ENCODE measurements around the gene ELAVL1.
"Not testable (repeated sequence)": the region's sequence is repeated elsewhere in the genome, so short reads cannot be mapped to it uniquely, and the experiment has no call there.

The ELAVL1 gene

GRCh38 chr19:7919610-7920518 lies 85.6 kb downstream of the ELAVL1 start, which contains the start of gene SNAPC2:
TSS of gene SNAPC2 (plus strand) at chr19:7920338. CDS start at chr19:7920367, 29 bp downstream.
- H3K4me3 ChIP-seq (ENCODE audit: low read depth, low read length) = peak within 1 kb of the TSS; percentile 69
- H3K9ac ChIP-seq (ENCODE audit: low read depth, low read length) = peak within 1 kb of the TSS; percentile 19; the same call in 1 of the 2 replicates
- H3K9me3 ChIP-seq (ENCODE audit: control insufficient read depth, insufficient read depth, low read length) = no peaks in the 10 kb centered on the region
- H3K27me3 ChIP-seq (ENCODE audit: control insufficient read depth, insufficient read depth, low read length) = peaks cover 41% of the 10 kb centered on the region
- peak within 1 kb of the TSS; percentile 82 for H3K27ac ChIP-seq (ENCODE audit: low read depth, low read length)
- peaks cover 5% of the 10 kb centered on the region; the same call in 1 of the 2 replicates for H3K4me1 ChIP-seq (ENCODE audit: control insufficient read depth, insufficient read depth, low read length)
- peaks cover 11% of the 10 kb centered on the region; the same call in 1 of the 2 replicates for H3K36me3 ChIP-seq (ENCODE audit: control insufficient read depth, insufficient read depth, low read length)

- Histone ChIP-seq H3K4me1 (ENCODE audit: control insufficient read depth, insufficient read depth, low read length) (peaks cover 5% of the 10 kb centered on the region; the same call in 1 of the 2 replicates), H3K27ac (ENCODE audit: low read depth, low read length) (no peak overlapping the region), H3K9ac (ENCODE audit: low read depth, low read length) (no peak overlapping the region), H3K36me3 (ENCODE audit: control insufficient read depth, insufficient read depth, low read length) (peaks cover 11% of the 10 kb centered on the region; the same call in 1 of the 2 replicates), H3K4me3 (ENCODE audit: low read depth, low read length) (no peak overlapping the region), H3K27me3 (ENCODE audit: control insufficient read depth, insufficient read depth, low read length) (peaks cover 44% of the 10 kb centered on the region), H3K9me3 (ENCODE audit: control insufficient read depth, insufficient read depth, low read length) (no peaks in the 10 kb centered on the region)
These were observed 86.6 kb downstream of the ELAVL1 start for GRCh38 chr19:7918615-7919421.

- not testable (repeated sequence) for H3K27ac ChIP-seq (ENCODE audit: low read depth, low read length); H3K4me1 ChIP-seq (ENCODE audit: control insufficient read depth, insufficient read depth, low read length); H3K9me3 ChIP-seq (ENCODE audit: control insufficient read depth, insufficient read depth, low read length); H3K9ac ChIP-seq (ENCODE audit: low read depth, low read length)
- Histone ChIP-seq H3K36me3 (ENCODE audit: control insufficient read depth, insufficient read depth, low read length) (peaks cover 11% of the 10 kb centered on the region; the same call in 1 of the 2 replicates), H3K27me3 (ENCODE audit: control insufficient read depth, insufficient read depth, low read length) (peaks cover 44% of the 10 kb centered on the region), H3K4me3 (ENCODE audit: low read depth, low read length) (peak overlapping the region; percentile 62)
These were observed 87.3 kb downstream of the ELAVL1 start for GRCh38 chr19:7918062-7918614.

GRCh38 chr19:7917267-7918061 lies 88.0 kb downstream of the ELAVL1 start:
- Histone ChIP-seq H3K36me3 (ENCODE audit: control insufficient read depth, insufficient read depth, low read length) (peaks cover 9% of the 10 kb centered on the region; the same call in 1 of the 2 replicates), H3K9ac (ENCODE audit: low read depth, low read length) (no peak overlapping the region), H3K27ac (ENCODE audit: low read depth, low read length) (no peak overlapping the region), H3K27me3 (ENCODE audit: control insufficient read depth, insufficient read depth, low read length) (peaks cover 44% of the 10 kb centered on the region), H3K4me1 (ENCODE audit: control insufficient read depth, insufficient read depth, low read length) (peaks cover 5% of the 10 kb centered on the region; the same call in 1 of the 2 replicates), H3K9me3 (ENCODE audit: control insufficient read depth, insufficient read depth, low read length) (no peaks in the 10 kb centered on the region), H3K4me3 (ENCODE audit: low read depth, low read length) (peak overlapping the region; percentile 62)

- Histone ChIP-seq H3K4me1 (ENCODE audit: control insufficient read depth, insufficient read depth, low read length) (peaks cover 5% of the 10 kb centered on the region; the same call in 1 of the 2 replicates), H3K4me3 (ENCODE audit: low read depth, low read length) (peak overlapping the region; percentile 62), H3K36me3 (ENCODE audit: control insufficient read depth, insufficient read depth, low read length) (peaks cover 7% of the 10 kb centered on the region; the same call in 1 of the 2 replicates), H3K27me3 (ENCODE audit: control insufficient read depth, insufficient read depth, low read length) (peaks cover 44% of the 10 kb centered on the region), H3K9me3 (ENCODE audit: control insufficient read depth, insufficient read depth, low read length) (no peaks in the 10 kb centered on the region), H3K27ac (ENCODE audit: low read depth, low read length) (no peak overlapping the region), H3K9ac (ENCODE audit: low read depth, low read length) (no peak overlapping the region)
These were observed 88.5 kb downstream of the ELAVL1 start for GRCh38 chr19:7916955-7917266.

- Histone ChIP-seq H3K27ac (ENCODE audit: low read depth, low read length) (no peak overlapping the region), H3K4me3 (ENCODE audit: low read depth, low read length) (peak overlapping the region; percentile 62), H3K4me1 (ENCODE audit: control insufficient read depth, insufficient read depth, low read length) (peaks cover 5% of the 10 kb centered on the region; the same call in 1 of the 2 replicates), H3K9me3 (ENCODE audit: control insufficient read depth, insufficient read depth, low read length) (no peaks in the 10 kb centered on the region), H3K27me3 (ENCODE audit: control insufficient read depth, insufficient read depth, low read length) (peaks cover 44% of the 10 kb centered on the region), H3K9ac (ENCODE audit: low read depth, low read length) (no peak overlapping the region), H3K36me3 (ENCODE audit: control insufficient read depth, insufficient read depth, low read length) (peaks cover 12% of the 10 kb centered on the region)
These were observed 89.1 kb downstream of the ELAVL1 start for GRCh38 chr19:7916103-7916954.

GRCh38 chr19:7915250-7916102 lies 90.0 kb downstream of the ELAVL1 start:
- peaks cover 19% of the 10 kb centered on the region for H3K36me3 ChIP-seq (ENCODE audit: control insufficient read depth, insufficient read depth, low read length)
- no peaks in the 10 kb centered on the region for H3K9me3 ChIP-seq (ENCODE audit: control insufficient read depth, insufficient read depth, low read length)
- H3K4me1 ChIP-seq (ENCODE audit: control insufficient read depth, insufficient read depth, low read length) = peaks cover 5% of the 10 kb centered on the region; the same call in 1 of the 2 replicates
- peak overlapping the region; percentile 62; the same call in 1 of the 2 replicates for H3K4me3 ChIP-seq (ENCODE audit: low read depth, low read length)
- no peak overlapping the region for H3K27ac ChIP-seq (ENCODE audit: low read depth, low read length)
- H3K27me3 ChIP-seq (ENCODE audit: control insufficient read depth, insufficient read depth, low read length) = peaks cover 44% of the 10 kb centered on the region
- H3K9ac ChIP-seq (ENCODE audit: low read depth, low read length) = no peak overlapping the region

GRCh38 chr19:7914598-7915045 lies 90.8 kb downstream of the ELAVL1 start, which contains the start of gene TGFBR3L:
TSS of gene TGFBR3L (plus strand) at chr19:7914830.
- H3K27me3 ChIP-seq (ENCODE audit: control insufficient read depth, insufficient read depth, low read length) = peaks cover 44% of the 10 kb centered on the region
- H3K27ac ChIP-seq (ENCODE audit: low read depth, low read length) = no peak within 1 kb of the TSS
- peaks cover 2% of the 10 kb centered on the region; the same call in 1 of the 2 replicates for H3K4me1 ChIP-seq (ENCODE audit: control insufficient read depth, insufficient read depth, low read length)
- no peak within 1 kb of the TSS for H3K9ac ChIP-seq (ENCODE audit: low read depth, low read length)
- peak within 1 kb of the TSS; percentile 62; the same call in 1 of the 2 replicates for H3K4me3 ChIP-seq (ENCODE audit: low read depth, low read length)
- peaks cover 27% of the 10 kb centered on the region for H3K36me3 ChIP-seq (ENCODE audit: control insufficient read depth, insufficient read depth, low read length)
- no peaks in the 10 kb centered on the region for H3K9me3 ChIP-seq (ENCODE audit: control insufficient read depth, insufficient read depth, low read length)

GRCh38 chr19:7914099-7914498 lies 91.3 kb downstream of the ELAVL1 start:
- Histone ChIP-seq H3K27ac (ENCODE audit: low read depth, low read length) (no peak overlapping the region), H3K36me3 (ENCODE audit: control insufficient read depth, insufficient read depth, low read length) (peaks cover 27% of the 10 kb centered on the region), H3K4me3 (ENCODE audit: low read depth, low read length) (no peak overlapping the region), H3K9me3 (ENCODE audit: control insufficient read depth, insufficient read depth, low read length) (no peaks in the 10 kb centered on the region), H3K9ac (ENCODE audit: low read depth, low read length) (no peak overlapping the region), H3K4me1 (ENCODE audit: control insufficient read depth, insufficient read depth, low read length) (no peaks in the 10 kb centered on the region; the same call in 1 of the 2 replicates), H3K27me3 (ENCODE audit: control insufficient read depth, insufficient read depth, low read length) (peaks cover 44% of the 10 kb centered on the region)
